B cell (primary cell): ENCODE data around the gene INPP5J.

ENCODE experiments used
- CTCF ChIP-seq: fragments of 200-600 bp; IDR thresholded peaks from one replicate; pipeline ENCODE4 v1.8.0; 2022; ENCODE audit warnings: antibody characterized with exemption, mild to moderate bottlenecking
- EZH2 ChIP-seq: IDR thresholded peaks from 2 replicates; pipeline ENCODE4 v1.6.1; 2012; ENCODE audit warnings: borderline replicate concordance, low read depth, mild to moderate bottlenecking, moderate library complexity, low read length; ENCODE audit not compliant: insufficient read depth, poor library complexity, severe bottlenecking

- no peak for TF ChIP-seq CTCF
- no peak for TF ChIP-seq EZH2
These were observed 1.5 kb downstream of the INPP5J start for GRCh38 chr22:31124290-31124689.
